Stimulated activated CD8-positive, alpha-beta memory T cell treated with anti-CD3 and anti-CD28 coated beads, Interleukin-4, amount 100 ng/mL, for 1 hour (primary cell): ENCODE data around the gene RPUSD2.
A peak's percentile ranks its signal among the peaks of the same experiment; 100 is the strongest.
"Not testable (repeated sequence)": the region's sequence is repeated elsewhere in the genome, so short reads cannot be mapped to it uniquely, and the experiment has no call there.

Experiments
- DNase-seq, 2 donors: peaks; one replicate each; pipeline ENCODE4 v3.0.0-alpha.2; 2020; ENCODE audit warnings: low read depth in 2 of 2, low spot score in 1 of 2

RPUSD2 gene

DNA sequence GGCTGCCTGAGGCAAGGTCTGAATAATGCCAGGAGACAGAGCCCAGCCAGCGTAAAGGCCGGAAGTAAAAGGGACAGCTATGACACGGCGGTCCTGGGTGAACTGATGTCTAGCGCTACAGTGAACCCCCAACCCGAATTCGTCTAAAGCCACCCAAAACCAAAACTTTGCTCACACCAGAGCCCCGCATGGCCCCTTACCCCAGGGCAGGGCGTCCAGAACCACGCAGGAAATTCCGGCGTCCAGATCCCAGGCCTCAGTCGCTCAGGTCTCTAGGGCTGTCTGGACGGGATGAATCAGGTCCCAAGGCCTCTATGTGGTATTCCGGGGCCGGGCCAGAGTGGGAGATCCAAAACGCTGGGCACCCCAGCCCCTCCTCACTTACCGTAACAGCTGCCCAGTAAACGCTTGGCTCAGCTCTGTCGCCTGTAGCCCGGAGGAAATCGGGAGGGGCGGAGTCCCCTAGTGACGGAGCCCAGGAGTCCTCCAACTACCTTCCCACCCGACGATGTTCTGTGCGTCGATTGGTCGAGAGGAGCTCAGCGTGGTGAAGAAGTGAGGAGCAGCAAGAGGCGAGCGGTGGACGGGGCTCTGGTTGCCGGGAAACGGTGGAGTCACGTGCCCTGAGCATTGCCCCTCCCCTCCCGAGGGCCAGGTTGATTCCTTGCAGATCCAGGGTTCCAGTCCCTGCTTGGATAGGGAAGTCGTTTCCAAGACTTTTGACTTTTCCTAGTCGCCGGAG, 4.3 kb upstream of the RPUSD2 start, which contains the start of gene CCDC32:
Gene CCDC32, minus strand, starts transcription at position 452 of the 742 bp plus-strand sequence. CDS start 2,027 bp downstream, outside the sequence.
- DNase-seq: peak; percentile 87 to 92

- no peak for DNase-seq
These were observed 3.5 kb upstream of the RPUSD2 start for GRCh38 chr15:40565333-40566238.

- no peak for DNase-seq
These were observed 2.0 kb upstream of the RPUSD2 start for GRCh38 chr15:40567111-40567510.

- no peak for DNase-seq
These were observed 6.0 kb downstream of the RPUSD2 start for GRCh38 chr15:40575113-40575512.

- not testable (repeated sequence) for DNase-seq
These were observed 7.8 kb downstream of the RPUSD2 start for GRCh38 chr15:40576914-40577313.

GRCh38 chr15:40578892-40579291, 9.8 kb downstream of the RPUSD2 start:
- no peak for DNase-seq

DNA sequence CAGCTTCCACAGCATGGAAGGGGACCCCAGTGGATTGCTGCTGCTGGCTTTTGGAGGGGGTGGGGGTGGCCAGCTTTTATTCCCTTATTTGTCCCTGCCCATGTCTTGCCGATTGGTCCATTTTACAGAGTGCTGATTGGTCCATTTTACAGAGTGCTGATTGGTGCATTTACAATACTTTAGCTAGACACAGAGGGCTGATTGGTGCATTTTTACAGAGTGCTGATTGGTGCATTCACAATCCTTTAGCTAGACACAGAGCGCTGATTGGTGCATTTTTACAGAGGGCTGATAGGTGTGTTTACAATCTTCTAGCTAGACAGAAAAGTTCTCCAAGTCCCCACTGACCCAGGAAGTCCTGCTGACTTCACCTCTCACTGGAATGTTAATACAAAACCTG, 12.7 kb downstream of the RPUSD2 start:
- DNase-seq: not testable (repeated sequence)

DNA sequence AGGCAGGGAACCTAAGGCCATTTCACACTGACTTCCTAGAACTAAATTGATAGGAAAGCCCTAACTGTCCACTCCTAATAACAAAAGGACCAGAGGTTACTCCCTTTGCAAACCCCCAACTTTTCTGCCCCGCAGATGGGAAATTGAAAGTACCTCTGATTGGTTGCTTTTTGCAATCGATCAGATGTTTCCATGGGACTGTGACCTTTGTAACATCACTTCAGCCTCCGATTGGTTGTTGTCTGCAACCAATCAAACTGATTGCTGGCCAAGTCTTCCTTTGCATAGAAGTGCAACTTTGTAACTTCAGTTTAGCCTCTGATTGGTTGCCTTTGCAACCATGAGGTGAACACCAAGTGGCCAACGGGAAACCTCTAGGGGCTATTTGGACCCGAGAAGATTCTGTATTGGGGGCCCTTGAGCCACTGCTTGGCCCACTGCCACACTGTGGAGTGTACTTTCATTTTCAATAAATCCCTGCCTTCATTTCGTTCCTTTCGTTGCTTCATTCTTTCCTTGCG, 13.7 kb downstream of the RPUSD2 start:
- no peak for DNase-seq

- no peak for DNase-seq
These were observed 15.1 kb downstream of the RPUSD2 start for GRCh38 chr15:40584191-40584590.

DNA sequence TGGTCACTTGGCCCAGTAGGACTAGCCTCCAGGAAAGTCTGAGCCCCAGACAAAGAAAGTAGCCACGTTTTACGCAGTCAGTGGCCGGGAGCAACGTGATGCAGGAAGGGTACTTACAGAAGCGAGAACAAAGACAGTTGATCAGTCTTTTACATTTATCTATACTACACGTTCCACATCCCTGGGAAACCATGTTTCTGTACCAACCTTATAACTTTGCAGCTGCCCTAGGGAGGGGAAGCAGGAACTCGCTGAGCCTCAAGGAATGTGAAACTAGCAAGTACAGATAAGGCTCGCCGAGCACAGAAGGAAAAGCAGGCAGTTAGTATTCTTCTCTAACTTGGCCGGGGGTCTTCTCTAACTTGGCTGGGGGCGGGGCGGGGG, 21.6 kb downstream of the RPUSD2 start:
- no peak for DNase-seq

DNA sequence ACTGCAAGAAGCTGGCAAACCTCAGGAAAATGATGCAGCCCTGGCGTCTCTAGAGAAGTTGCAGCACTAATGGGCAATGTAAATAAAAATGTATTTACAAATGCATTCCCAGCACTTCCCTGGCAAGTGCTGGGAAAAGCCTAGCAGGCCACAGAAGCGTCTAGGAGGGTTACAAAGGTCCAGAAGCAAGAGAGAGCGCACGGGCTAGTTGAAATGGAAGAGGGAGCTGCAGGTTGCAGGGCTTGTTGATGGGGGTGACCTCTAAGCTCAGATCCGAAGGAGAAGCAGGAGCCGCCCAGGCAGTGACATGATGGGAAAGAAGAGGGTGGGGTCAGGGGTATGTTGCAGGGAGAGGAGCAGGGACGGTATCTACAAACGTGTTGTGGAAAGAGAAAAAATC, 22.3 kb downstream of the RPUSD2 start:
- DNase-seq: no peak

DNA sequence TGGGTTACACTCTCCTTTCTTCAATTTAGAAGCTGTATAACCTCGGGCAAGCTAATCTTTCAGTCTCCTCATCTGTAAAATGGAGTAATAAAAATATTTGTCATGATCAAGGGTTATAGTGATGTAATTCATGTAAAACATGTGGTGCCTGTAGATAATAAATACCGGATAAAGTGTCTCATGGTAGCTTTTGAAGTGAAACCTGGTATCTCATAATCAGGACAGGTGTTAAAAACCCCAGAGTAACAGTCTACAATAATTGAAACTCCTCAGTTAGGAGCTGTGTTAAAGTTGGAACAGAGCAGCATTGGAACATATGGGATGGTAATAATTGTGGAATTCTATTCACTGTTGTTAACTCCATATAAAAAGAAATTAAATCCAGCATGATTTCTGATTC, 24.1 kb downstream of the RPUSD2 start:
- no peak for DNase-seq

GRCh38 chr15:40593588-40594428, 24.7 kb downstream of the RPUSD2 start, which contains the start of gene KNL1:
Gene KNL1 (plus strand): TSS chr15:40594249. CDS start chr15:40602932, 8,683 bp downstream.
- DNase-seq: peak; percentile 74 to 83

DNA sequence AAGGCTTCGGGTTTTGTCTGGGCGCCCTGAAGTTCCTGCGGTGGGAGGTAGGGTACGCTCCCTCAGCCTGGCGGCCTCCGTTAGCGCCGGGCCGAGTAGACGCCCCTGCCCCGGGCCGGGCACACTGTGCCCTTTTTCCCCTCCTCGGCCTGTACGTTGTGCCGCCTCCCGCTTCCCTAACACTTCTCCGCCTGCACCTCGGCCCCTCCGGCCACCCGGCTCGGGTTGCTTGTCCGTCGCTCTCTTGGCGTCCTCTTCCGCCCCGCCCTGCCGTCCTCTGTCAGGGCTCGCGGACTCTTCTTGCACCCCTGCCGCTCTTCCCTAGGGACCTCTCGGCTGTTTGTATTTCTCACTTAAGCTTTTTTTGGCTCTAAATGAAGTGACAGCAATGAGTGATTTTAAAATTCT, 25.3 kb downstream of the RPUSD2 start:
- no peak for DNase-seq

DNA sequence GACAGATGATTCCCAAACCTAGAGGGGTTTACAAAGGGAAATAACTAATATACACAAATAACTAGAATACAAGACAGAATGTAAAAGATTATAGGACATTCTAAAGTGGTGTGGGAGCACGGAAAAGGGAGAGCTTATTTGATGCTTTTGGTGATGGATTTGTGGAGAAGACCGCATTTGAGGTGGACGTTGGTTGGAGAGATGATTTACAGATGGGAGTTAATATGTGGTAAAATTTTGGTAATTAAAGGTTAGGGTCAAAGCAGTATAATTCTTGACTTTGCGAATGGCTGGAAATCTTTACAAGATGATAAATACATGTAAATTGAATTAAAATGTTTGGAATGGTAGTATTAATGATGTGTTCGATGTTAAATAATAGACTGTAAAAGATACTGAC, 26.1 kb downstream of the RPUSD2 start:
- DNase-seq: no peak

GRCh38 chr15:40595773-40596172, 26.7 kb downstream of the RPUSD2 start:
- no peak for DNase-seq

- no peak for DNase-seq
These were observed 27.9 kb downstream of the RPUSD2 start for GRCh38 chr15:40597024-40597423.

DNA sequence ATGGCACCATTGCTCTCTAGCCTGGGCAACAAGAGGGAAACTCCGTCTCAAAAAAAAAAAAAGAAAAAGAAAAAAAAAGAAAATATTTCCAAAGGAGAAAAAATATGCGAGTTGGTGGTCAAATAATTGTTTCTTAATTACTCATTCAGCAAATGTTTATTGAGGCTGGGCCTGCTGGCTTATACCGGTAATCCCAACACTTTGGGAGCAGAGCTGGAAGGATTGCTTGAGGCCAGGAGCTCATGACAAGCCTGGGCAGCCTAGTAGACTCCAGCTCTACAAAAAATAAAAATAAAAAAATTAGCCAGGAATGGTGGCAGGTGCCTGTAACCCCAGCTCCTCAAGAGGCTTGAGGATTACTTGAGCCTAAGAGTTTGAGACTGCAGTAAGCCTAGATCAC, 29.0 kb downstream of the RPUSD2 start:
- DNase-seq: no peak

GRCh38 chr15:40598672-40599071, 29.6 kb downstream of the RPUSD2 start:
- DNase-seq: no peak

DNA sequence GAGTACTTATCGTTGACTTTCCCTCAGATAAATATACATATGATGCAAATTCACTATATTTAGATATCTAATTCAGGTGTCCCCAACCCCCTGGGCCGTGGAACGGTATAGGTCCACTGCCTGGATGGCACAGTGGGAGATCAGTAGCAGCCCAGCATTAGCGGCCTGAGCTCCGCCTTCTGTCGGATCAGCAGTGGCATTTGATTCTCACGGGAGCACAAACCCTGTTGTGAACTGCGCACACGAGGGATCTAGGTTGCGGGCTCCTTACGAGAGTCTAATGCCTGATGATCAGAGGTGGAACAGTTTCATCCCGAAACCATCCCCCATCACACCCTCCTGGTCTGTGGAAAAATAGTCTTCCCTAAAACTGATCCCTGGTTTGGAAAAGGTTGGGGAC, 31.9 kb downstream of the RPUSD2 start:
- no peak for DNase-seq

DNA sequence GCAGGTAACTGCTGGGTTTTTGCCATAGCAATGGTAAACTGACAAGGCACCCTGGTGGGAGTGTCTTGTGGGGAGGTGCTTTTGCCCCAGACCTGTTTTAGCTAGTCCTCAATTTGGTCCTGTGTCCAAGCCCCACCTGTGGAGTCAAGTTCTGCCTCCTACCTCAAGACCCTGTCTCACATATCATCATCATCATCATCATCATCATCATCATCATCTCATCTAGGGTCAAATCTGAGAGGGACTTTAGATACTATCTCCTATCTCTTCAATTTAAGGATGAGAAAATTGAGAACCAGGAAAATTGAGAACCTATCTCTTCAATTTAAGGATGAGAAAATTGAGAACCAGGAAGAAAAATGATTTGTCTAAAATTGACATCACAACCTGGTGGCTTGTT, 34.8 kb downstream of the RPUSD2 start:
- DNase-seq: no peak
